Right lobe of liver (tissue), 6 donors: ENCODE measurements around the gene PDZD7. TPM values are rescaled to one million over a fixed set of nuclear protein-coding genes. Genes with fewer than 3 reads are reported as not detected.
A peak's percentile ranks its signal among the peaks of the same experiment; 100 is the strongest.

Experiments used
- ATAC-seq, 4 donors: fragments of 200-7000 bp; cut with Tn5 transposase; one replicate each; pipeline ENCODE4 v1.9.1; 2020; ENCODE audit warnings: mild to moderate bottlenecking in 4 of 4, moderate library complexity in 4 of 4
- DNase-seq, 3 donors: peaks; one replicate each; pipeline ENCODE4 v3.0.0-alpha.2; 2020
- H3K27ac ChIP-seq, 3 donors: fragments of 200-600 bp; one replicate each; pipeline ENCODE4 v1.8.0; 2022
- H3K27me3 ChIP-seq, 2 donors: fragments of 200-600 bp; one replicate each; pipeline ENCODE4 v1.8.0; 2022
- H3K36me3 ChIP-seq, 4 donors: fragments of 200-600 bp; sonication (generic) in 1 of 4; one replicate each; pipeline versions ENCODE4 v1.5.1 to v1.8.0; 2017 to 2022; ENCODE audit warnings: control low read depth in 1 of 4
- H3K4me1 ChIP-seq, 4 donors: fragments of 200-600 bp; sonication (generic) in 1 of 4; one replicate each; pipeline versions ENCODE4 v1.5.1 to v1.8.0; 2017 to 2022; ENCODE audit warnings: control low read depth in 1 of 4
- H3K4me3 ChIP-seq, 3 donors: fragments of 200-600 bp; one replicate each; pipeline ENCODE4 v1.8.0; 2022
- H3K9me3 ChIP-seq, 4 donors: fragments of 200-600 bp; sonication (generic) in 1 of 4; one replicate each; pipeline versions ENCODE4 v1.5.1 to v1.8.0; 2017 to 2022; ENCODE audit warnings: control low read depth in 1 of 4
- CTCF ChIP-seq, 4 donors: fragments of 200-600 bp in 3 of 4; fragments of 450-650 bp in 1 of 4; IDR thresholded peaks; one replicate each; pipeline versions ENCODE4 v1.5.1 to v1.8.0; 2016 to 2022; ENCODE audit warnings: antibody characterized with exemption in 4 of 4, mild to moderate bottlenecking in 2 of 4
- POLR2A ChIP-seq: fragments of 450-650 bp; IDR thresholded peaks from one replicate; pipeline ENCODE4 v1.6.1; 2017; ENCODE audit warnings: antibody characterized with exemption, mild to moderate bottlenecking
- WGBS: methylation state at CpG from one replicate; pipeline ENCODE4 v1.1.6; 2018; ENCODE audit warnings: low coverage, low lambda C conversion rate; ENCODE audit not compliant: insufficient coverage; ENCODE audit errors: missing lambda C conversion rate; 5-methylcytosine and 5-hydroxymethylcytosine counted together
- intact Hi-C, 2 donors: fragments of 100-400 bp; cut with DNase I; formaldehyde crosslinking; loops; one replicate each; pipeline versions ENCODE4 v1.11.2 to v1.14.1; 2022
- total RNA-seq, 6 experiments: library from RNA; depleted of rRNA in 2 of 6; stranded (reverse); fragments of >200 nt in 2 of 6; fragmentation: NEBNext Ultra II Directional in 3 of 6; extraction: Animal tissue kit (Norgen Biotek cat#: 25700) in 3 of 6; gene quantifications; one replicate each; pipeline versions ENCODE4 v1.1.0 to v1.2.4, GENCODE V29; 2016 to 2023
- donor health status: DM: no; HTN: yes; CAD: no.
- donor health status: DM: no; HTN: no; CAD: no.
- donor health status: DM: no; HTN: no; CAD: no.
- donor health status: DM: no; HTN: yes; CAD: no.
- donor health status: DM: no; HTN: yes; CAD: no.

PDZD7 gene
- total RNA-seq, 6 experiments from 2014 or later, result 0.15 to 0.50 (median 0.20) TPM; not detected in 1

DNA sequence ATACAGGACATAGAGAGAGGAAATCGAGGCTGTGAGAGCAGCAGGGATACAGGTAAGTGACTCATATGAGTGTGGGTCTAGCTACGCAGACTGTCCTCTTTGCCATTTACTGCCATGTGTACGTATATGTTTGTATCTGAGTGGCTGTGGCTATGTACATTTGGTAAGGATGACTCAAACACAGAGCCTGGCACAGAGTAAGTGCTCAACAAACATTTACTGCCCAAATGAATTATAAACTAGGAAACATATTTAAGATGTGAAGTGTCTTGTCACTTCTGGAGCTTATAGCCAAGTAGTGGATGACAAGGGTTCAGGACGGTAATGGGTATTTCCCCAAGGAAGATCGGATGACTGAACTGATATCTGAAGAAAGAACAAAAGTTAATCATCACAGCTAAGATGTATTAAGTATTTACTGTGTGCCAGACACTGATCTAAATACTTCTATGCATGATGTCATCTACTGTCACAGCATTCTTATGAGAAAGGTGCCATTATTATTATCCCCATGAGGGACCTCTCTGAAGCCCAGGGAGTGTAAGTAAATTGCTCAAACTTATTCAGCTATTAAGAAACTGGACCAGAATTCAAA, 49.7 kb downstream of the PDZD7 start:
- TF ChIP-seq CTCF (IDR thresholded peaks at IDR 0.05) (no peak), POLR2A (no peak)
- peaks cover 0 to 16% (median 3%) of the 10 kb centered on the region in 4 donors for H3K4me1 ChIP-seq
- H3K27ac ChIP-seq, result no peak overlapping the region
- DNase-seq, result no peak
- H3K4me3 ChIP-seq, result no peak overlapping the region
- no peak for ATAC-seq
- intact Hi-C loops, result no loop called here
- 70% methylated on average over 3 of the region's 5 CpGs for WGBS
- H3K9me3 ChIP-seq, result no peaks in the 10 kb centered on the region
- no peaks in the 10 kb centered on the region for H3K27me3 ChIP-seq
- peaks cover 0 to 74% (median 19%) of the 10 kb centered on the region in 4 donors for H3K36me3 ChIP-seq

DNA sequence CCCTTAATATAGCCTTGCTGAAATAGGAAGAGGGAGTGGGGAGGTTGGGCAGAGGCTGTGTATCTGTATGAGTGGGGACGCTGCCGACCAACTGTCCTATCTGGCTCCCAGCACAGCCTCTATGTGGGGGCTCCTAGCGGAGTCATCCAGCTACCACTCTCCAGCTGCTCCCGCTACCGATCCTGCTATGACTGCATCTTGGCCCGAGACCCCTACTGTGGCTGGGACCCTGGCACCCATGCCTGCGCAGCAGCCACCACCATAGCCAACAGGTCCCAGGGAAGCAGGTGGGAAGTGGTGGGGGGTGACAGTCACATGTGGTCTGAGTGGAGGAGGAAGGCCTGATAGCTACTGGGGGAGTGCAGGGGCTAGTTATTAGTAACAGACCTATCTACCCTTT, 50.2 kb downstream of the PDZD7 start:
- H3K27ac ChIP-seq, result no peak overlapping the region
- H3K36me3 ChIP-seq, result peaks cover 0 to 74% (median 19%) of the 10 kb centered on the region in 4 donors
- no CpG with 5 or more reads among the region's 7 CpGs for WGBS
- H3K9me3 ChIP-seq, result no peaks in the 10 kb centered on the region
- no peak overlapping the region for H3K4me3 ChIP-seq
- H3K27me3 ChIP-seq, result no peaks in the 10 kb centered on the region
- no peak for ATAC-seq
- TF ChIP-seq CTCF (IDR thresholded peaks at IDR 0.05), result no peak
- TF ChIP-seq POLR2A, result no peak
- DNase-seq, result peak in 1 of 3 donors; percentile 39
- intact Hi-C loops, result no loop called here
- H3K4me1 ChIP-seq, result peaks cover 0 to 10% (median 0%) of the 10 kb centered on the region in 4 donors

DNA sequence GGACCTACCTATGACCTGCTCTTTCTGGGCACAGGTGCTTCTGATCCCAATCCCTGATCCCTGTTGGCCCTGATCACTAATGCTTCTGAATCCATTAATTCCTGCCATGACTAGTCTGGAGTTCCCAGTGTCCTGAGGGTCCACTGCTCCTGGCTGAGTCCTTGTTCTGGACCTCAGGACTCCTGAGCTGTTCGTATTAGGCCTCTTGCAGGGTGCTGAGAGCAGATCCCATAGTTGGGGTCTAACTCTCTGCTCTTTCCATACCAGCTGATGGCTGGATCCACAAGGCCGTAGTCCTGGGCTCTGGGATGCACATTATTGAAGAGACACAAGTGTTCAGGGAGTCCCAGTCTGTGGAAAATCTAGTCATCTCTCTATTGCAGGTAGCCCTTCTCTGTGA, 50.6 kb downstream of the PDZD7 start:
- TF ChIP-seq CTCF (IDR thresholded peaks at IDR 0.05) (no peak), POLR2A (no peak)
- Histone ChIP-seq H3K4me1 (peaks cover 0 to 6% (median 0%) of the 10 kb centered on the region in 4 donors), H3K36me3 (peaks cover 0 to 74% (median 19%) of the 10 kb centered on the region in 4 donors), H3K27ac (no peak overlapping the region), H3K9me3 (no peaks in the 10 kb centered on the region), H3K4me3 (no peak overlapping the region), H3K27me3 (no peaks in the 10 kb centered on the region)
- 71% methylated on average over 1 of the region's 2 CpGs for WGBS
- intact Hi-C loops, result no loop called here
- ATAC-seq (no peak), DNase-seq (no peak)

- Histone ChIP-seq H3K9me3 (no peaks in the 10 kb centered on the region), H3K27ac (no peak overlapping the region), H3K27me3 (no peaks in the 10 kb centered on the region), H3K36me3 (peaks cover 0 to 78% (median 21%) of the 10 kb centered on the region in 4 donors), H3K4me3 (no peak overlapping the region), H3K4me1 (peaks cover 0 to 2% (median 0%) of the 10 kb centered on the region in 4 donors)
- TF ChIP-seq POLR2A, result no peak
- no peak for TF ChIP-seq CTCF (IDR thresholded peaks at IDR 0.05)
- intact Hi-C loops, result no loop called here
- DNase-seq (peak in 1 of 3 donors; percentile 49), ATAC-seq (no peak)
- WGBS, result no CpG with 5 or more reads among the region's 16 CpGs
These were observed 51.1 kb downstream of the PDZD7 start for GRCh38 chr10:100979791-100980272.
